ENCODE data around the gene NEK1. TPM values are rescaled to one million over a fixed set of nuclear protein-coding genes. Genes with fewer than 3 reads are reported as not detected.

NEK1 gene
- total and polyA plus RNA-seq, 2 experiments from 2014 or later, result 9.3 to 19.5 TPM

DNA sequence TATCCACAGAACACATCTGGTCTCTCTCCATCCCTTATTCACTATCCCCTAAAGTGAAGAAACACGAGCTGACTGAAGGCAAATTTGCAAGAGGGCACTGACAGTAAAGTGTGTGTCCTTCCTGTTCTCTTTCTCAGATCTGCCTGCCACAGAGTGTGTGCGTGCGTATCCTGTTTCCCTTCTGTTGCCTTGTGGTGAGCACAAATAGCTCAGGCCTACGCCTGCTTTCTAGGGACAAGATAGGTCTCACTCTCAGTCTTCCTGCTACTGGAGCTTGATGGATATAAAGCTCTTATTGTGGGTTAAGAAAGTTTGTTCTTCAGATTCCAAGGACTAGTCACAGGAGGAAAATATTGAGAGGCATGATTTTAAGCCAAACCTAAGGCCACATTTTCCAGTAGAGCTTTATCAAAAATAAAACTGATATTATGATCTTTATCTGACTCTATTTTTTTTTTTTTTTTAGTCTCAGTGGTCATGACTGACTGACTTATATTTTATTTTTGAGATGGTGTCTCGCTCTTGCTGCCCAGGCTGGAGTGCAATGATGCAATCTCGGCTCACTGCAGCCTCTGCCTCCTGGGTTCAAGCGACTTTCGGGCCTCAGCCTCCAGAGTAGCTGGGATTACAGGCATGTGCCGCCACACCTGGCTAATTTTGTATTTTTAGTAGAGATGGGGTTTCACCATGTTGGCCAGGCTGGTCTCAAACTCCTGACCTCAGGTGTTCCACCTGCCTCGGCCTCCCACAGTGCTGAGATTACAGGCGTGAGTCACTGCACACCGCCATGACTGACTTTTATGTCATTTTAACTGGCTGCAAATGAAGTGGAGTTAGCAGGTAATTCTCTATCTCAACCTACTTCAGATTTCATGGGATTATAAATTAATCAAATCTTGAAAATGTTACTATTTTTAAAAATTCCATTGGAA lies 201.3 kb downstream of the NEK1 start:
- Histone ChIP-seq H2AFZ (no peak overlapping the region), H3K4me1 (ENCODE audit: insufficient read depth) (peaks cover 7% of the 10 kb centered on the region; the same call in 1 of the 2 replicates), H4K20me1 (replicated peaks; ENCODE audit: insufficient read depth) (no peaks in the 10 kb centered on the region), H3F3A (replicated peaks; ENCODE audit: low read depth) (no peaks in the 10 kb centered on the region), H3K4me2 (no peak overlapping the region), H3K36me3 (ENCODE audit: insufficient read depth) (no peaks in the 10 kb centered on the region), H3K4me3 (no peak overlapping the region), H3K79me2 (replicated peaks; ENCODE audit: insufficient read depth) (no peaks in the 10 kb centered on the region), H3K27ac (ENCODE audit: low read depth) (no peak overlapping the region), H3K9me2 (ENCODE audit: insufficient read depth) (no peaks in the 10 kb centered on the region), H3K27me3 (ENCODE audit: insufficient read depth) (no peaks in the 10 kb centered on the region)
- H3K27me3 Mint-ChIP-seq (ENCODE audit: insufficient read depth, low read depth, poor library complexity), result no peaks in the 10 kb centered on the region
- no peak overlapping the region for H3K4me3 Mint-ChIP-seq
- DNase-seq (ENCODE audit: low spot score) (peak; percentile 57), ATAC-seq (peak; percentile 90)
- H3K4me1 Mint-ChIP-seq, result peaks cover 17% of the 10 kb centered on the region
- H3K36me3 Mint-ChIP-seq (ENCODE audit: low read depth), result no peaks in the 10 kb centered on the region
- no peak for TF ChIP-seq ZNF114 (CRISPR knock-in tag; IDR thresholded peaks at IDR 0.05)
- TF ChIP-seq, protein P1, sequence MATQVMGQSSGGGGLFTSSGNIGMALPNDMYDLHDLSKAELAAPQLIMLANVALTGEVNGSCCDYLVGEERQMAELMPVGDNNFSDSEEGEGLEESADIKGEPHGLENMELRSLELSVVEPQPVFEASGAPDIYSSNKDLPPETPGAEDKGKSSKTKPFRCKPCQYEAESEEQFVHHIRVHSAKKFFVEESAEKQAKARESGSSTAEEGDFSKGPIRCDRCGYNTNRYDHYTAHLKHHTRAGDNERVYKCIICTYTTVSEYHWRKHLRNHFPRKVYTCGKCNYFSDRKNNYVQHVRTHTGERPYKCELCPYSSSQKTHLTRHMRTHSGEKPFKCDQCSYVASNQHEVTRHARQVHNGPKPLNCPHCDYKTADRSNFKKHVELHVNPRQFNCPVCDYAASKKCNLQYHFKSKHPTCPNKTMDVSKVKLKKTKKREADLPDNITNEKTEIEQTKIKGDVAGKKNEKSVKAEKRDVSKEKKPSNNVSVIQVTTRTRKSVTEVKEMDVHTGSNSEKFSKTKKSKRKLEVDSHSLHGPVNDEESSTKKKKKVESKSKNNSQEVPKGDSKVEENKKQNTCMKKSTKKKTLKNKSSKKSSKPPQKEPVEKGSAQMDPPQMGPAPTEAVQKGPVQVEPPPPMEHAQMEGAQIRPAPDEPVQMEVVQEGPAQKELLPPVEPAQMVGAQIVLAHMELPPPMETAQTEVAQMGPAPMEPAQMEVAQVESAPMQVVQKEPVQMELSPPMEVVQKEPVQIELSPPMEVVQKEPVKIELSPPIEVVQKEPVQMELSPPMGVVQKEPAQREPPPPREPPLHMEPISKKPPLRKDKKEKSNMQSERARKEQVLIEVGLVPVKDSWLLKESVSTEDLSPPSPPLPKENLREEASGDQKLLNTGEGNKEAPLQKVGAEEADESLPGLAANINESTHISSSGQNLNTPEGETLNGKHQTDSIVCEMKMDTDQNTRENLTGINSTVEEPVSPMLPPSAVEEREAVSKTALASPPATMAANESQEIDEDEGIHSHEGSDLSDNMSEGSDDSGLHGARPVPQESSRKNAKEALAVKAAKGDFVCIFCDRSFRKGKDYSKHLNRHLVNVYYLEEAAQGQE (IDR thresholded peaks at IDR 0.05; ENCODE audit: unreplicated experiment), result no peak
- TF ChIP-seq EZH2 (IDR thresholded peaks at IDR 0.05; ENCODE audit: low read depth, unreplicated experiment), result no peak
- TF ChIP-seq STAT1 (IDR thresholded peaks at IDR 0.05; ENCODE audit: unreplicated experiment), result no peak
- TF ChIP-seq, protein P2, sequence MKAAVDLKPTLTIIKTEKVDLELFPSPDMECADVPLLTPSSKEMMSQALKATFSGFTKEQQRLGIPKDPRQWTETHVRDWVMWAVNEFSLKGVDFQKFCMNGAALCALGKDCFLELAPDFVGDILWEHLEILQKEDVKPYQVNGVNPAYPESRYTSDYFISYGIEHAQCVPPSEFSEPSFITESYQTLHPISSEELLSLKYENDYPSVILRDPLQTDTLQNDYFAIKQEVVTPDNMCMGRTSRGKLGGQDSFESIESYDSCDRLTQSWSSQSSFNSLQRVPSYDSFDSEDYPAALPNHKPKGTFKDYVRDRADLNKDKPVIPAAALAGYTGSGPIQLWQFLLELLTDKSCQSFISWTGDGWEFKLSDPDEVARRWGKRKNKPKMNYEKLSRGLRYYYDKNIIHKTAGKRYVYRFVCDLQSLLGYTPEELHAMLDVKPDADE (IDR thresholded peaks at IDR 0.05), result no peak
- TF ChIP-seq, protein P3, sequence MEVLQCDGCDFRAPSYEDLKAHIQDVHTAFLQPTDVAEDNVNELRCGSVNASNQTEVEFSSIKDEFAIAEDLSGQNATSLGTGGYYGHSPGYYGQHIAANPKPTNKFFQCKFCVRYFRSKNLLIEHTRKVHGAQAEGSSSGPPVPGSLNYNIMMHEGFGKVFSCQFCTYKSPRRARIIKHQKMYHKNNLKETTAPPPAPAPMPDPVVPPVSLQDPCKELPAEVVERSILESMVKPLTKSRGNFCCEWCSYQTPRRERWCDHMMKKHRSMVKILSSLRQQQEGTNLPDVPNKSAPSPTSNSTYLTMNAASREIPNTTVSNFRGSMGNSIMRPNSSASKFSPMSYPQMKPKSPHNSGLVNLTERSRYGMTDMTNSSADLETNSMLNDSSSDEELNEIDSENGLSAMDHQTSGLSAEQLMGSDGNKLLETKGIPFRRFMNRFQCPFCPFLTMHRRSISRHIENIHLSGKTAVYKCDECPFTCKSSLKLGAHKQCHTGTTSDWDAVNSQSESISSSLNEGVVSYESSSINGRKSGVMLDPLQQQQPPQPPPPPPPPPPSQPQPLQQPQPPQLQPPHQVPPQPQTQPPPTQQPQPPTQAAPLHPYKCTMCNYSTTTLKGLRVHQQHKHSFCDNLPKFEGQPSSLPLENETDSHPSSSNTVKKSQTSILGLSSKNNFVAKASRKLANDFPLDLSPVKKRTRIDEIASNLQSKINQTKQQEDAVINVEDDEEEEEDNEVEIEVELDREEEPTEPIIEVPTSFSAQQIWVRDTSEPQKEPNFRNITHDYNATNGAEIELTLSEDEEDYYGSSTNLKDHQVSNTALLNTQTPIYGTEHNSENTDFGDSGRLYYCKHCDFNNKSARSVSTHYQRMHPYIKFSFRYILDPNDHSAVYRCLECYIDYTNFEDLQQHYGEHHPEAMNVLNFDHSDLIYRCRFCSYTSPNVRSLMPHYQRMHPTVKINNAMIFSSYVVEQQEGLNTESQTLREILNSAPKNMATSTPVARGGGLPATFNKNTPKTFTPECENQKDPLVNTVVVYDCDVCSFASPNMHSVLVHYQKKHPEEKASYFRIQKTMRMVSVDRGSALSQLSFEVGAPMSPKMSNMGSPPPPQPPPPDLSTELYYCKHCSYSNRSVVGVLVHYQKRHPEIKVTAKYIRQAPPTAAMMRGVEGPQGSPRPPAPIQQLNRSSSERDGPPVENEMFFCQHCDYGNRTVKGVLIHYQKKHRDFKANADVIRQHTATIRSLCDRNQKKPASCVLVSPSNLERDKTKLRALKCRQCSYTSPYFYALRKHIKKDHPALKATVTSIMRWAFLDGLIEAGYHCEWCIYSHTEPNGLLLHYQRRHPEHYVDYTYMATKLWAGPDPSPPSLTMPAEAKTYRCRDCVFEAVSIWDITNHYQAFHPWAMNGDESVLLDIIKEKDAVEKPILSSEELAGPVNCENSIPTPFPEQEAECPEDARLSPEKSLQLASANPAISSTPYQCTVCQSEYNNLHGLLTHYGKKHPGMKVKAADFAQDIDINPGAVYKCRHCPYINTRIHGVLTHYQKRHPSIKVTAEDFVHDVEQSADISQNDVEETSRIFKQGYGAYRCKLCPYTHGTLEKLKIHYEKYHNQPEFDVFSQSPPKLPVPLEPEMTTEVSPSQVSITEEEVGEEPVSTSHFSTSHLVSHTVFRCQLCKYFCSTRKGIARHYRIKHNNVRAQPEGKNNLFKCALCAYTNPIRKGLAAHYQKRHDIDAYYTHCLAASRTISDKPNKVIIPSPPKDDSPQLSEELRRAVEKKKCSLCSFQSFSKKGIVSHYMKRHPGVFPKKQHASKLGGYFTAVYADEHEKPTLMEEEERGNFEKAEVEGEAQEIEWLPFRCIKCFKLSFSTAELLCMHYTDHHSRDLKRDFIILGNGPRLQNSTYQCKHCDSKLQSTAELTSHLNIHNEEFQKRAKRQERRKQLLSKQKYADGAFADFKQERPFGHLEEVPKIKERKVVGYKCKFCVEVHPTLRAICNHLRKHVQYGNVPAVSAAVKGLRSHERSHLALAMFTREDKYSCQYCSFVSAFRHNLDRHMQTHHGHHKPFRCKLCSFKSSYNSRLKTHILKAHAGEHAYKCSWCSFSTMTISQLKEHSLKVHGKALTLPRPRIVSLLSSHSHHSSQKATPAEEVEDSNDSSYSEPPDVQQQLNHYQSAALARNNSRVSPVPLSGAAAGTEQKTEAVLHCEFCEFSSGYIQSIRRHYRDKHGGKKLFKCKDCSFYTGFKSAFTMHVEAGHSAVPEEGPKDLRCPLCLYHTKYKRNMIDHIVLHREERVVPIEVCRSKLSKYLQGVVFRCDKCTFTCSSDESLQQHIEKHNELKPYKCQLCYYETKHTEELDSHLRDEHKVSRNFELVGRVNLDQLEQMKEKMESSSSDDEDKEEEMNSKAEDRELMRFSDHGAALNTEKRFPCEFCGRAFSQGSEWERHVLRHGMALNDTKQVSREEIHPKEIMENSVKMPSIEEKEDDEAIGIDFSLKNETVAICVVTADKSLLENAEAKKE (CRISPR knock-in tag; IDR thresholded peaks at IDR 0.05), result no peak
- TF ChIP-seq, protein P4, sequence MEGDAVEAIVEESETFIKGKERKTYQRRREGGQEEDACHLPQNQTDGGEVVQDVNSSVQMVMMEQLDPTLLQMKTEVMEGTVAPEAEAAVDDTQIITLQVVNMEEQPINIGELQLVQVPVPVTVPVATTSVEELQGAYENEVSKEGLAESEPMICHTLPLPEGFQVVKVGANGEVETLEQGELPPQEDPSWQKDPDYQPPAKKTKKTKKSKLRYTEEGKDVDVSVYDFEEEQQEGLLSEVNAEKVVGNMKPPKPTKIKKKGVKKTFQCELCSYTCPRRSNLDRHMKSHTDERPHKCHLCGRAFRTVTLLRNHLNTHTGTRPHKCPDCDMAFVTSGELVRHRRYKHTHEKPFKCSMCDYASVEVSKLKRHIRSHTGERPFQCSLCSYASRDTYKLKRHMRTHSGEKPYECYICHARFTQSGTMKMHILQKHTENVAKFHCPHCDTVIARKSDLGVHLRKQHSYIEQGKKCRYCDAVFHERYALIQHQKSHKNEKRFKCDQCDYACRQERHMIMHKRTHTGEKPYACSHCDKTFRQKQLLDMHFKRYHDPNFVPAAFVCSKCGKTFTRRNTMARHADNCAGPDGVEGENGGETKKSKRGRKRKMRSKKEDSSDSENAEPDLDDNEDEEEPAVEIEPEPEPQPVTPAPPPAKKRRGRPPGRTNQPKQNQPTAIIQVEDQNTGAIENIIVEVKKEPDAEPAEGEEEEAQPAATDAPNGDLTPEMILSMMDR (conservative IDR thresholded peaks at IDR 0.05; ENCODE audit: low read depth in 2 of 2), result no peak
- TF ChIP-seq JUNB (IDR thresholded peaks at IDR 0.05; ENCODE audit: unreplicated experiment), result no peak
- TF ChIP-seq NANOG (IDR thresholded peaks at IDR 0.05; ENCODE audit: borderline replicate concordance), result no peak
- TF ChIP-seq POLR2AphosphoS5 (IDR thresholded peaks at IDR 0.05; ENCODE audit: low read depth), result no peak
- TF ChIP-seq ZNF331 (CRISPR knock-in tag; IDR thresholded peaks at IDR 0.05; ENCODE audit: low read depth), result no peak
- no peak for TF ChIP-seq CREB1 (CRISPR knock-in tag; IDR thresholded peaks at IDR 0.05; ENCODE audit: low read depth)
- no peak for TF ChIP-seq EZH2phosphoT487 (IDR thresholded peaks at IDR 0.05; ENCODE audit: unreplicated experiment)
- H3K27ac Mint-ChIP-seq, result peak overlapping the region; percentile 19
- H3K9me3 Mint-ChIP-seq, result no peaks in the 10 kb centered on the region
